Activated CD4-positive, alpha-beta T cell treated with anti-CD3 and anti-CD28 coated beads for 36 hours (primary cell): ENCODE measurements around the gene CACNB3. TPM values are rescaled to one million over a fixed set of nuclear protein-coding genes. Genes with fewer than 3 reads are reported as not detected.
A peak's percentile ranks its signal among the peaks of the same experiment; 100 is the strongest.

Source experiments
- ATAC-seq: fragments of 200-7000 bp; cut with Tn5 transposase; one replicate; pipeline ENCODE4 v1.10.0; 2021; ENCODE audit warnings: mild to moderate bottlenecking, moderate library complexity
- CTCF ChIA-PET: fragments of 350-600 bp; sonication (Branson Sonifier 250); formaldehyde crosslinking; loops from one replicate; lab custom pipeline; 2021; ENCODE audit warnings: antibody characterized with exemption; lab: Charles Lee
- POLR2A ChIA-PET: fragments of 350-600 bp; sonication (Branson Sonifier 250); formaldehyde crosslinking; loops from one replicate; lab custom pipeline; 2021; ENCODE audit warnings: antibody characterized with exemption, inconsistent platforms; lab: Charles Lee
- DNase-seq: peaks from one replicate; pipeline ENCODE4 v3.0.0-alpha.2; 2020
- H3K27ac Mint-ChIP-seq: one replicate; pipeline ENCODE4 v1.8.0; 2021; ENCODE audit warnings: mixed read lengths
- H3K27me3 Mint-ChIP-seq: one replicate; pipeline ENCODE4 v1.8.0; 2021; ENCODE audit warnings: mixed read lengths
- H3K36me3 Mint-ChIP-seq: one replicate; pipeline ENCODE4 v1.8.0; 2021; ENCODE audit warnings: low read depth, mixed read lengths
- H3K4me1 Mint-ChIP-seq: one replicate; pipeline ENCODE4 v1.8.0; 2021; ENCODE audit warnings: mixed read lengths
- H3K4me3 Mint-ChIP-seq: one replicate; pipeline ENCODE4 v1.8.0; 2021; ENCODE audit warnings: mild to moderate bottlenecking, moderate library complexity, mixed read lengths
- H3K9me3 Mint-ChIP-seq: one replicate; pipeline ENCODE4 v1.8.0; 2021; ENCODE audit warnings: low read depth, mixed read lengths
- intact Hi-C, 2 experiments: fragments of 100-400 bp; cut with DNase I in 1 of 2; cut with micrococcal nuclease in 1 of 2; formaldehyde crosslinking; loops; one replicate each; pipeline versions ENCODE4 v1.14.2 to v1.15.1; 2022 to 2024; cut with DNase I, micrococcal nuclease
- total RNA-seq, 2 experiments: library from RNA; stranded (reverse); gene quantifications; one replicate each; pipeline ENCODE4 v1.2.3, GENCODE V29; 2021

The CACNB3 gene
- total RNA-seq, 2 experiments from 2014 or later, result 11.5 to 16.1 TPM

- H3K36me3 Mint-ChIP-seq, result no peaks in the 10 kb centered on the region
- ChIA-PET POLR2A (interaction anchor here (0.8 kb wide), 1 partner anchor 8 kb away, joined by 4 read pairs; no protein-coding TSS in a partner anchor), CTCF (no interaction called here)
- intact Hi-C loops, result no loop called here
- no peak overlapping the region for H3K27ac Mint-ChIP-seq
- H3K4me3 Mint-ChIP-seq, result no peak overlapping the region
- DNase-seq (no peak), ATAC-seq (no peak)
- peaks cover 6% of the 10 kb centered on the region for H3K4me1 Mint-ChIP-seq
- peaks cover 5% of the 10 kb centered on the region for H3K27me3 Mint-ChIP-seq
- no peaks in the 10 kb centered on the region for H3K9me3 Mint-ChIP-seq
Measured at GRCh38 chr12:48822139-48822538, 3.8 kb downstream of the CACNB3 start.

- POLR2A ChIA-PET, result no interaction called here
- peaks cover 3% of the 10 kb centered on the region for H3K4me1 Mint-ChIP-seq
- intact Hi-C loops, result no loop called here
- CTCF ChIA-PET, result interaction anchor here (0.6 to 1.8 kb wide), 2 partner anchors 8 to 351 kb away, joined by 4 read pairs; no protein-coding TSS in a partner anchor
- no peaks in the 10 kb centered on the region for H3K9me3 Mint-ChIP-seq
- ATAC-seq (no peak), DNase-seq (no peak)
- peaks cover 2% of the 10 kb centered on the region for H3K27me3 Mint-ChIP-seq
- no peaks in the 10 kb centered on the region for H3K36me3 Mint-ChIP-seq
- H3K27ac Mint-ChIP-seq, result no peak overlapping the region
- no peak overlapping the region for H3K4me3 Mint-ChIP-seq
Measured at GRCh38 chr12:48822711-48823110, 4.4 kb downstream of the CACNB3 start.

GRCh38 chr12:48823281-48823680 is 5.0 kb downstream of the CACNB3 start:
- no peak overlapping the region for H3K27ac Mint-ChIP-seq

GRCh38 chr12:48824112-48824511 is 5.8 kb downstream of the CACNB3 start:
- ChIA-PET POLR2A (no interaction called here), CTCF (interaction anchor here (0.6 to 1.8 kb wide), 4 partner anchors 9 to 221 kb away, joined by 3 to 5 read pairs (median 4); partner anchors contain the start of gene DDX23)
- Mint-ChIP-seq H3K36me3 (peaks cover 4% of the 10 kb centered on the region), H3K4me1 (no peaks in the 10 kb centered on the region), H3K4me3 (no peak overlapping the region), H3K27me3 (no peaks in the 10 kb centered on the region), H3K9me3 (no peaks in the 10 kb centered on the region), H3K27ac (no peak overlapping the region)
- ATAC-seq (peak; percentile 61), DNase-seq (peak; percentile 40)
- intact Hi-C loops, result no loop called here

More at GRCh38 chr12:48823281-48823680, 5.0 kb downstream of the CACNB3 start:
- ChIA-PET POLR2A (no interaction called here), CTCF (interaction anchor here (1.0 to 1.8 kb wide), 3 partner anchors 8 to 29 kb away, joined by 3 to 5 read pairs (median 4); partner anchors contain the start of gene DDX23)
- ATAC-seq, result no peak
- H3K9me3 Mint-ChIP-seq, result no peaks in the 10 kb centered on the region
- no peak for DNase-seq
- H3K4me1 Mint-ChIP-seq, result no peaks in the 10 kb centered on the region
- no peaks in the 10 kb centered on the region for H3K36me3 Mint-ChIP-seq
- no peaks in the 10 kb centered on the region for H3K27me3 Mint-ChIP-seq
- H3K4me3 Mint-ChIP-seq, result no peak overlapping the region
- intact Hi-C loops, result no loop called here

GRCh38 chr12:48824905-48825304 is 6.6 kb downstream of the CACNB3 start:
- CTCF ChIA-PET, result interaction anchor here (0.6 kb wide), 1 partner anchor 220 kb away, joined by 5 read pairs; no protein-coding TSS in a partner anchor
- H3K36me3 Mint-ChIP-seq, result peaks cover 10% of the 10 kb centered on the region
- H3K27ac Mint-ChIP-seq, result no peak overlapping the region
- H3K9me3 Mint-ChIP-seq, result no peaks in the 10 kb centered on the region
- intact Hi-C loops, result no loop called here
- no peaks in the 10 kb centered on the region for H3K27me3 Mint-ChIP-seq
- DNase-seq (no peak), ATAC-seq (no peak)
- H3K4me3 Mint-ChIP-seq, result no peak overlapping the region
- H3K4me1 Mint-ChIP-seq, result no peaks in the 10 kb centered on the region
- POLR2A ChIA-PET, result no interaction called here

GRCh38 chr12:48826209-48826855 is 8.0 kb downstream of the CACNB3 start:
- ATAC-seq, result no peak
- no peaks in the 10 kb centered on the region for H3K27me3 Mint-ChIP-seq
- intact Hi-C loops, result no loop called here
- peaks cover 23% of the 10 kb centered on the region for H3K36me3 Mint-ChIP-seq
- no peak for DNase-seq
- ChIA-PET POLR2A (interaction anchor here (0.6 kb wide), 1 partner anchor 26 kb away, joined by 3 read pairs; the partner anchor contains the start of gene DDX23), CTCF (interaction anchor here (0.6 to 2.4 kb wide), 3 partner anchors 11 to 46 kb away, joined by 3 to 20 read pairs (median 3); no protein-coding TSS in a partner anchor)
- H3K27ac Mint-ChIP-seq, result no peak overlapping the region
- no peak overlapping the region for H3K4me3 Mint-ChIP-seq
- no peaks in the 10 kb centered on the region for H3K9me3 Mint-ChIP-seq
- H3K4me1 Mint-ChIP-seq, result no peaks in the 10 kb centered on the region

GRCh38 chr12:48827026-48827425 is 8.7 kb downstream of the CACNB3 start:
- ChIA-PET POLR2A (no interaction called here), CTCF (interaction anchor here (0.6 to 2.4 kb wide), 3 partner anchors 12 to 46 kb away, joined by 3 to 20 read pairs (median 3); no protein-coding TSS in a partner anchor)
- Mint-ChIP-seq H3K4me3 (no peak overlapping the region), H3K9me3 (no peaks in the 10 kb centered on the region), H3K36me3 (peaks cover 28% of the 10 kb centered on the region), H3K27me3 (no peaks in the 10 kb centered on the region), H3K4me1 (no peaks in the 10 kb centered on the region), H3K27ac (no peak overlapping the region)
- DNase-seq (no peak), ATAC-seq (no peak)
- intact Hi-C loops, result no loop called here

GRCh38 chr12:48827513-48828096 is 9.3 kb downstream of the CACNB3 start:
- H3K4me1 Mint-ChIP-seq, result no peaks in the 10 kb centered on the region
- no peak overlapping the region for H3K4me3 Mint-ChIP-seq
- H3K27me3 Mint-ChIP-seq, result no peaks in the 10 kb centered on the region
- intact Hi-C loops, result no loop called here
- POLR2A ChIA-PET, result no interaction called here
- DNase-seq (no peak), ATAC-seq (no peak)
- peaks cover 34% of the 10 kb centered on the region for H3K36me3 Mint-ChIP-seq
- no peaks in the 10 kb centered on the region for H3K9me3 Mint-ChIP-seq
- H3K27ac Mint-ChIP-seq, result no peak overlapping the region
- CTCF ChIA-PET, result interaction anchor here (0.5 to 3.2 kb wide), 4 partner anchors 8 to 75 kb away, joined by 3 to 20 read pairs (median 9); no protein-coding TSS in a partner anchor

- intact Hi-C loops, result no loop called here
- H3K36me3 Mint-ChIP-seq, result peaks cover 41% of the 10 kb centered on the region
- H3K27ac Mint-ChIP-seq, result no peak overlapping the region
- ATAC-seq (no peak), DNase-seq (no peak)
- H3K9me3 Mint-ChIP-seq, result no peaks in the 10 kb centered on the region
- ChIA-PET CTCF (interaction anchor here (0.5 to 3.2 kb wide), 4 partner anchors 9 to 76 kb away, joined by 3 to 20 read pairs (median 9); no protein-coding TSS in a partner anchor), POLR2A (no interaction called here)
- H3K4me1 Mint-ChIP-seq, result no peaks in the 10 kb centered on the region
- no peaks in the 10 kb centered on the region for H3K27me3 Mint-ChIP-seq
- no peak overlapping the region for H3K4me3 Mint-ChIP-seq
Measured at GRCh38 chr12:48828293-48828692, 10.0 kb downstream of the CACNB3 start.

GRCh38 chr12:48828841-48829575 is 10.7 kb downstream of the CACNB3 start:
- DNase-seq (no peak), ATAC-seq (no peak)
- CTCF ChIA-PET, result interaction anchor here (0.7 to 3.2 kb wide), 4 partner anchors 9 to 79 kb away, joined by 3 to 15 read pairs (median 4); no protein-coding TSS in a partner anchor
- H3K27ac Mint-ChIP-seq, result no peak overlapping the region
- intact Hi-C loops, result no loop called here
- H3K4me3 Mint-ChIP-seq, result no peak overlapping the region
- no peaks in the 10 kb centered on the region for H3K9me3 Mint-ChIP-seq
- no peaks in the 10 kb centered on the region for H3K4me1 Mint-ChIP-seq
- POLR2A ChIA-PET, result no interaction called here
- H3K27me3 Mint-ChIP-seq, result no peaks in the 10 kb centered on the region
- H3K36me3 Mint-ChIP-seq, result peaks cover 44% of the 10 kb centered on the region

- H3K4me3 Mint-ChIP-seq, result no peak overlapping the region
- no peaks in the 10 kb centered on the region for H3K9me3 Mint-ChIP-seq
- DNase-seq, result no peak
- ChIA-PET POLR2A (no interaction called here), CTCF (interaction anchor here (0.6 to 1.1 kb wide), 2 partner anchors 72 to 764 kb away, joined by 3 to 4 read pairs; a partner anchor contains a TSS)
- H3K27ac Mint-ChIP-seq, result no peak overlapping the region
- no peaks in the 10 kb centered on the region for H3K27me3 Mint-ChIP-seq
- no peak for ATAC-seq
- no peaks in the 10 kb centered on the region for H3K4me1 Mint-ChIP-seq
- peaks cover 53% of the 10 kb centered on the region for H3K36me3 Mint-ChIP-seq
- intact Hi-C loops, result no loop called here
Measured at GRCh38 chr12:48831257-48831656, 13.0 kb downstream of the CACNB3 start.
